Measurements from ENCODE around the gene HIPK2. TPM values are rescaled to one million over a fixed set of nuclear protein-coding genes. Genes with fewer than 3 reads are reported as not detected.

The HIPK2 gene
- total RNA-seq, 1 donor from 2014 or later = 5.8 TPM

DNA sequence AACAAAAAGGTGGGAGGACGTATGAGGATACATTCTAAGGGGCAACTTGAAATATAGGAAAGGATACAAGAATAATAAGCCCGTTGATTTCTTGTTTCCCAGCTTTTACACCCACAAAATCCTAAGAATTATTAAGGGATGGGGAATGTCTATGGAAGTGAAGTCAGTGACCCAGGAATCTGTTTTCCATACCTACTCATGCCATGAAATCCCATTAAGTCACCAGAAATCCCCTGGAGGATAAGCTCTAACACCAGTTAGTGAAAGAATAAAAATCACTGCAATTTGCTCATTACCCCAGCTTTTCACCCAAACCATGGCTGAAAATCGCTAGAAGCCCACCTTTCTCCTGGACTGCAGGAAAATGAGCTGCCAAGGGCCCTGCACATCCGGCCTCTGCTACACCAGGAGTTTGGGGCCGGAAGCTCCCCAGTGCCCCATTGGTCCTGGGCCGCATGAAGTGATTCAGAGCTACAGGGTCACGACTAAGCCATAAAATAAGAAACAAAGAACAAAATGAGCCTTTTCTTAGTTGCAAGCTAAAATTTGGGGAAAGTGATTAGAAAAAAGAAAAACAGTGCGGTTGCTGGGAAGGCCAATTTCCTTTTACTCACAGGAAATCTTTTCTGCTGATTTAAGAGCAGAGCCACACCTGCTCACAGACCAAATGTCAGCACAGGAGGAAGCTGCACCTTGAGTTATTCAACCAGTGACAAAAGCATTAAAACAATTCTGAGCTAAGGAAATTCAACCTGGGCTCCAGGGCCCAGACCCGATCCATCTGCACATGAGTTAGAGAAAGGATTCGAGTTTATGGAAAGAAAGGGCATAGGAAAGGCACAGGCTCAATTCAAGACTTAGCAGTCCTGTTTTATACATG lies 40.3 kb downstream of the HIPK2 start:
- no peak for FAIRE-seq
- Histone ChIP-seq H3K4me3 (ENCODE audit: low read depth, low read length) (no peak overlapping the region), H3K27me3 (ENCODE audit: control insufficient read depth, insufficient read depth, low read length) (no peaks in the 10 kb centered on the region), H3K36me3 (ENCODE audit: control insufficient read depth, insufficient read depth, low read length) (peaks cover 2% of the 10 kb centered on the region)
- TF ChIP-seq, protein P1, sequence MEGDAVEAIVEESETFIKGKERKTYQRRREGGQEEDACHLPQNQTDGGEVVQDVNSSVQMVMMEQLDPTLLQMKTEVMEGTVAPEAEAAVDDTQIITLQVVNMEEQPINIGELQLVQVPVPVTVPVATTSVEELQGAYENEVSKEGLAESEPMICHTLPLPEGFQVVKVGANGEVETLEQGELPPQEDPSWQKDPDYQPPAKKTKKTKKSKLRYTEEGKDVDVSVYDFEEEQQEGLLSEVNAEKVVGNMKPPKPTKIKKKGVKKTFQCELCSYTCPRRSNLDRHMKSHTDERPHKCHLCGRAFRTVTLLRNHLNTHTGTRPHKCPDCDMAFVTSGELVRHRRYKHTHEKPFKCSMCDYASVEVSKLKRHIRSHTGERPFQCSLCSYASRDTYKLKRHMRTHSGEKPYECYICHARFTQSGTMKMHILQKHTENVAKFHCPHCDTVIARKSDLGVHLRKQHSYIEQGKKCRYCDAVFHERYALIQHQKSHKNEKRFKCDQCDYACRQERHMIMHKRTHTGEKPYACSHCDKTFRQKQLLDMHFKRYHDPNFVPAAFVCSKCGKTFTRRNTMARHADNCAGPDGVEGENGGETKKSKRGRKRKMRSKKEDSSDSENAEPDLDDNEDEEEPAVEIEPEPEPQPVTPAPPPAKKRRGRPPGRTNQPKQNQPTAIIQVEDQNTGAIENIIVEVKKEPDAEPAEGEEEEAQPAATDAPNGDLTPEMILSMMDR (IDR thresholded peaks at IDR 0.05; ENCODE audit: insufficient read depth, low read length, severe bottlenecking) = no peak
- no peak for DNase-seq (ENCODE audit: low read depth)

DNA sequence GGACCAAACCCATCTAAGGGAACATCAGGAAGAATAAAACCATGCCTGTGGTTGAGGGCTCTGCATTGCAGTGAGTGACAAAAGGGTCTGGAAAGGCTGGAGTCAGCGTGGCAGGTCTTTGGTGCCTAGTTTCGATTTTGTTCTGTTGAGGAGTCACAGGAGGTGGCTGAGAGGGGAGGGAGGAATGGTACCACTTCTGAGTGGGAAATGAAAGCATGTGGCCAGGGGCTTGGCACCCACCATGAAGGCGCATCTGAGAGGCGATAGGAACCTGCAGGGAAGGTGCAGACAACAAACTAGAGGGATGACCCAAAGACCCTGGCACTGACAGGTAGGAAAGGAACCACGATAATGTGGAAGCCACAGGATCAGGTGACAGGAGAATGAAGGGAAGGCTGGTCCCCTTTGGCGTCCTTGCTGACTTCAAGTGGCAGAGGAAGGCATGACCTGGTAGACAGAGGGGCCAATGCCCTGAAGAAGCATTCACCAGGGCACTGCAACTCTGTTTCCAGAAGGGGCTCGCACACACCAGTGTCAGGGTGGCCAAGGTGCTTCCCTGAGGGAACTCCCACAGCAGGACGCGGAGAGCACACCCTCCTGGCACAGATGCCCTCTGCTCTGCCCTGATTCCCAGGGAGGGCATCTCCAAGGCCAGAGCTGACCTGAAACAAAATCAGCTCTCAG lies 41.7 kb downstream of the HIPK2 start:
- H3K36me3 ChIP-seq (ENCODE audit: control insufficient read depth, insufficient read depth, low read length) = peaks cover 2% of the 10 kb centered on the region
- no peak for DNase-seq (ENCODE audit: low read depth)
- FAIRE-seq = no peak
- no peak overlapping the region for H3K4me3 ChIP-seq (ENCODE audit: low read depth, low read length)
- H3K27me3 ChIP-seq (ENCODE audit: control insufficient read depth, insufficient read depth, low read length) = no peaks in the 10 kb centered on the region
- TF ChIP-seq, protein P1 (IDR thresholded peaks at IDR 0.05; ENCODE audit: insufficient read depth, low read length, severe bottlenecking) = no peak

DNA sequence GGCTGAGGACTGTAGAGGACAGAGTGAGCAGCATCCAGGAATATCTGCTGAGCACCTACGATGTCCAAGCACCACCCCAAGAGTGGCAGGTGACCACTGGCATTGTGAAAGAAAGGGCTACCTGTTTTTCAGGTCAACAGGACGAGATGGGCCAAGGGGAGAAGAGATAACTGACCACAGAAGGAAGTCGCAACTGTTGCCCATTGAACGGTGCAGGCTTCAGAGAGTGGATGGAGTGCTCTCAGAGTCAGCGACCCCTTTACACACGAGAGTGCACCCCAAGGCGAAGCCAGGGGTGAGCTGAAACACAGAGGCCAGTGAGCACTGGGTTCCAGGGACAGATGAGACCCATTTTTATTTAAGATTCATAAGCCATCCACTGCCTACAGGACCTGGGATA lies 42.3 kb downstream of the HIPK2 start:
- TF ChIP-seq, protein P1 (IDR thresholded peaks at IDR 0.05; ENCODE audit: insufficient read depth, low read length, severe bottlenecking) = no peak
- H3K4me3 ChIP-seq (ENCODE audit: low read depth, low read length) = no peak overlapping the region
- no peak for FAIRE-seq
- DNase-seq (ENCODE audit: low read depth) = no peak
- no peaks in the 10 kb centered on the region for H3K27me3 ChIP-seq (ENCODE audit: control insufficient read depth, insufficient read depth, low read length)
- H3K36me3 ChIP-seq (ENCODE audit: control insufficient read depth, insufficient read depth, low read length) = peaks cover 2% of the 10 kb centered on the region

DNA sequence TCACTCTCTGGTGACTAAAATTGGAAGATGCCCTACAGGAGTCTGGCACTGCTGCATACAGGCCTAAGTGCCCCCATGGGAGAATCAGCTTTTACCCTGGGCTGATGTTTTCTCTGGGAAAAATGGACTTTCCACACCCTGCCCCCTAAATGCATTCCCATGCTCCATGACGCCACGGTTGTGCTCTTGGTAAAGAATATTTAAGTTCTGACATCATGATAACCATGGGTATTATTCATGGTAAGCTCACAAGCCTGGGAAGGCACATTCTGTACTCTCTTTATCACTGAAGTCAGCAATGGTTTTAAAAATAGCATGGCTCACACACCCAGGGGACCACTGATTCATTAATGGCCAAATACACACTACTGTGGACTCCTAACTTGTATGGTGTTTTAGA lies 43.4 kb downstream of the HIPK2 start:
- peak; percentile 91 for DNase-seq (ENCODE audit: low read depth)
- no peak for FAIRE-seq
- H3K4me3 ChIP-seq (ENCODE audit: low read depth, low read length) = no peak overlapping the region
- TF ChIP-seq, protein P1 (IDR thresholded peaks at IDR 0.05; ENCODE audit: insufficient read depth, low read length, severe bottlenecking) = no peak
- peaks cover 2% of the 10 kb centered on the region for H3K36me3 ChIP-seq (ENCODE audit: control insufficient read depth, insufficient read depth, low read length)
- H3K27me3 ChIP-seq (ENCODE audit: control insufficient read depth, insufficient read depth, low read length) = no peaks in the 10 kb centered on the region

DNA sequence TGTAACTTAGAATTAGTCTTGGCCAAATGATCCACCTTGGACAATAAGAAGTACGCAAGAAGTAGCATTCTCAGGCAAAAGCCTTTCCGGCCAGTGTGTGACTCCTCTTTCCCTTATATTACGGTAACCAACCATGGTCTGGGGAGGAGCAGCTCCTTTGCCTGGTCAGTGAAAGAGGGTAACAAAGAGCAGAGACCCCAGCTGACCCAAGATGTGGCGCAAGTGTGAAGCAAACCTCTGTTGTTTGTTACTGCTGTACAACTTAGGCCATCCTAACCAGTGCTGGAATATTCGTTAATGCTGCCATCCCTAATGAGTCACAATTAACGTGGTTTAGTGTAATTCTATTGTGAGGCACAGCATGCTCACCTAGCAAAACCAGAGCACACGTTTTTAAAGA lies 44.0 kb downstream of the HIPK2 start:
- no peak for FAIRE-seq
- Histone ChIP-seq H3K4me3 (ENCODE audit: low read depth, low read length) (no peak overlapping the region), H3K27me3 (ENCODE audit: control insufficient read depth, insufficient read depth, low read length) (no peaks in the 10 kb centered on the region), H3K36me3 (ENCODE audit: control insufficient read depth, insufficient read depth, low read length) (peaks cover 2% of the 10 kb centered on the region)
- TF ChIP-seq, protein P1 (IDR thresholded peaks at IDR 0.05; ENCODE audit: insufficient read depth, low read length, severe bottlenecking) = no peak
- peak; percentile 38 for DNase-seq (ENCODE audit: low read depth)

Data from bronchial epithelial cell (primary cell).